ENCODE data around the gene RIC1. TPM values are rescaled to one million over a fixed set of nuclear protein-coding genes. Genes with fewer than 3 reads are reported as not detected.
"Not testable (repeated sequence)": the region's sequence is repeated elsewhere in the genome, so short reads cannot be mapped to it uniquely, and the experiment has no call there.

Gene RIC1
- total and polyA plus RNA-seq, 2 of the 4 experiments (the other 2 are of a cell fraction) = 28.8 to 76.9 TPM

- H3K4me3 ChIP-seq (ENCODE audit: insufficient read depth, low read depth, low read length); H3K14ac ChIP-seq (replicated peaks; ENCODE audit: low read depth, low read length); H2BK5ac ChIP-seq (ENCODE audit: low read depth, low read length, poor library complexity, severe bottlenecking); BruUV-seq (replicated peaks); H3K36me3 ChIP-seq (ENCODE audit: control insufficient read depth, insufficient read depth, low read length); H2AK5ac ChIP-seq (ENCODE audit: low read depth, low read length); H3K23ac ChIP-seq (ENCODE audit: low read depth, low read length); H3K9ac ChIP-seq (ENCODE audit: low read depth, low read length); H2AK9ac ChIP-seq (replicated peaks; ENCODE audit: low read depth, low read length, poor library complexity); H2AFZ ChIP-seq (replicated peaks; ENCODE audit: low read length, poor library complexity); H3K27me3 ChIP-seq (ENCODE audit: control insufficient read depth, insufficient read depth, low read length); H3K4ac ChIP-seq (ENCODE audit: low read depth, low read length); H4K91ac ChIP-seq (ENCODE audit: insufficient read depth, low read depth, low read length); dilution Hi-C loops (cut with HindIII; ENCODE audit: low sequenced_read_pairs, unreplicated experiment); H2BK15ac ChIP-seq (ENCODE audit: low read depth, low read length); H3K9me3 ChIP-seq (ENCODE audit: control insufficient read depth, insufficient read depth, low read length); H2BK20ac ChIP-seq (ENCODE audit: low read depth, low read length); in situ Hi-C loops (cut with MboI; ENCODE audit: low sequenced_read_pairs); ATAC-seq (ENCODE audit: low read depth); H3K27ac ChIP-seq (ENCODE audit: insufficient read depth, low read length); H3K4me1 ChIP-seq (ENCODE audit: control insufficient read depth, insufficient read depth, low read length); H3K9me1 ChIP-seq (ENCODE audit: insufficient read depth, low read length); DNase-seq; H4K5ac ChIP-seq (ENCODE audit: low read depth, low read length); H3K18ac ChIP-seq (ENCODE audit: low read depth, low read length); H2BK120ac ChIP-seq (ENCODE audit: low read depth, low read length); intact Hi-C loops (cut with micrococcal nuclease); H3K4me2 ChIP-seq (ENCODE audit: low read depth, low read length); POLR2A ChIA-PET (ENCODE audit: unreplicated experiment); H3K56ac ChIP-seq (ENCODE audit: extremely low read depth, insufficient read depth, low read length); H4K8ac ChIP-seq (ENCODE audit: low read depth in 2 of 2, low read length in 2 of 2): not testable (repeated sequence)
- H3K79me1 ChIP-seq (ENCODE audit: low read depth in 1 of 2, low read length in 2 of 2) = peaks cover 12 to 29% of the 10 kb centered on the region in 2 experiments
- WGBS, 2 experiments (ENCODE audit: extremely low coverage in 2 of 2, insufficient read length in 1 of 2) = 95% methylated on average over 4 of the region's 11 CpGs; no CpG with 5 or more reads in 1 of the 2 experiments
- CTCF ChIA-PET = interaction anchor here (0.5 to 1.3 kb wide), 2 partner anchors 26 to 186 kb away, joined by 3 to 4 read pairs; no protein-coding TSS in a partner anchor
- H4K20me1 ChIP-seq (ENCODE audit: insufficient read depth, low read length) = peaks cover 32% of the 10 kb centered on the region
Measured at GRCh38 chr9:5675046-5675445, 46.1 kb downstream of the RIC1 start.

GRCh38 chr9:5683591-5683990, 54.7 kb downstream of the RIC1 start:
- H2BK15ac ChIP-seq (ENCODE audit: low read depth, low read length); H3K23ac ChIP-seq (ENCODE audit: low read depth, low read length); H3K14ac ChIP-seq (replicated peaks; ENCODE audit: low read depth, low read length); H4K91ac ChIP-seq (ENCODE audit: insufficient read depth, low read depth, low read length); H3K9me3 ChIP-seq (ENCODE audit: control insufficient read depth, insufficient read depth, low read length); H2AK9ac ChIP-seq (replicated peaks; ENCODE audit: low read depth, low read length, poor library complexity); H3K4me1 ChIP-seq (ENCODE audit: control insufficient read depth, insufficient read depth, low read length); H4K20me1 ChIP-seq (ENCODE audit: insufficient read depth, low read length); BruUV-seq (replicated peaks); H3K9me1 ChIP-seq (ENCODE audit: insufficient read depth, low read length); H3K27me3 ChIP-seq (ENCODE audit: control insufficient read depth, insufficient read depth, low read length); H2BK20ac ChIP-seq (ENCODE audit: low read depth, low read length); POLR2A ChIA-PET (ENCODE audit: unreplicated experiment); H3K27ac ChIP-seq (ENCODE audit: insufficient read depth, low read length); H2BK120ac ChIP-seq (ENCODE audit: low read depth, low read length); H3K79me1 ChIP-seq (ENCODE audit: low read depth in 1 of 2, low read length in 2 of 2); H3K4ac ChIP-seq (ENCODE audit: low read depth, low read length); H2BK5ac ChIP-seq (ENCODE audit: low read depth, low read length, poor library complexity, severe bottlenecking); intact Hi-C loops (cut with micrococcal nuclease); H3K4me3 ChIP-seq (ENCODE audit: insufficient read depth, low read depth, low read length); H2AK5ac ChIP-seq (ENCODE audit: low read depth, low read length); H3K36me3 ChIP-seq (ENCODE audit: control insufficient read depth, insufficient read depth, low read length); ATAC-seq (ENCODE audit: low read depth); H4K8ac ChIP-seq (ENCODE audit: low read depth in 2 of 2, low read length in 2 of 2); H2AFZ ChIP-seq (replicated peaks; ENCODE audit: low read length, poor library complexity); H3K18ac ChIP-seq (ENCODE audit: low read depth, low read length); H3K56ac ChIP-seq (ENCODE audit: extremely low read depth, insufficient read depth, low read length); H3K9ac ChIP-seq (ENCODE audit: low read depth, low read length); CTCF ChIA-PET; H3K4me2 ChIP-seq (ENCODE audit: low read depth, low read length); dilution Hi-C loops (cut with HindIII; ENCODE audit: low sequenced_read_pairs, unreplicated experiment); in situ Hi-C loops (cut with MboI; ENCODE audit: low sequenced_read_pairs); H4K5ac ChIP-seq (ENCODE audit: low read depth, low read length); DNase-seq: not testable (repeated sequence)
- WGBS, 2 experiments (ENCODE audit: extremely low coverage in 2 of 2, insufficient read length in 1 of 2) = no CpG with 5 or more reads among the region's 11 CpGs
